Mucosa of descending colon (tissue), 3 donors: Measurements from ENCODE around the gene SMTN. TPM values are rescaled to one million over a fixed set of nuclear protein-coding genes. Genes with fewer than 3 reads are reported as not detected.

Experiments
- ATAC-seq: fragments of 200-7000 bp; cut with Tn5 transposase; one replicate; pipeline ENCODE4 v1.9.1; 2020; ENCODE audit warnings: mild to moderate bottlenecking, moderate library complexity
- DNase-seq, 3 donors: peaks; one replicate each; pipeline ENCODE4 v3.0.0-alpha.2; 2020
- H3K36me3 ChIP-seq: fragments of 200-600 bp; one replicate; pipeline ENCODE4 v1.8.0; 2021; ENCODE audit warnings: low read depth, mild to moderate bottlenecking
- H3K4me1 ChIP-seq: fragments of 200-600 bp; one replicate; pipeline ENCODE4 v1.8.0; 2021; ENCODE audit warnings: low read depth, mild to moderate bottlenecking
- H3K4me3 ChIP-seq: fragments of 200-600 bp; one replicate; pipeline ENCODE4 v1.8.0; 2021; ENCODE audit warnings: mild to moderate bottlenecking
- H3K9me3 ChIP-seq: fragments of 200-600 bp; one replicate; pipeline ENCODE4 v1.8.0; 2021; ENCODE audit warnings: mild to moderate bottlenecking
- CTCF ChIP-seq: fragments of 200-600 bp; IDR thresholded peaks from one replicate; pipeline ENCODE4 v1.8.0; 2022; ENCODE audit warnings: antibody characterized with exemption, mild to moderate bottlenecking
- intact Hi-C, 2 donors: fragments of 100-400 bp; cut with DNase I in 1 of 2; cut with micrococcal nuclease in 1 of 2; formaldehyde crosslinking; loops; one replicate each; pipeline versions ENCODE4 v1.11.0 to v1.11.1; 2022; cut with DNase I, micrococcal nuclease
- total RNA-seq, 3 donors: library from RNA; stranded (reverse); fragmentation: NEBNext Ultra II Directional in 2 of 3; extraction: Animal tissue kit (Norgen Biotek cat#: 25700) in 2 of 3; gene quantifications; one replicate each; pipeline versions ENCODE4 v1.2.1 to v1.2.4, GENCODE V29; 2021 to 2023
- donor health status: DM: no; HTN: no; CAD: no; lungs with moderate emphysema.
- donor health status: DM: no; HTN: no; CAD: no.
- donor health status: DM: no; HTN: yes; CAD: no.

The SMTN gene
- total RNA-seq, 3 donors from 2014 or later, result 63.6 to 799 (median 104) TPM

GRCh38 chr22:31148488-31148887 lies 67.4 kb downstream of the SMTN start:
- no peak for DNase-seq
- no peak for ATAC-seq
- no peaks in the 10 kb centered on the region for H3K36me3 ChIP-seq
- TF ChIP-seq CTCF, result no peak
- H3K4me3 ChIP-seq, result no peak overlapping the region
- H3K4me1 ChIP-seq, result peaks cover 4% of the 10 kb centered on the region
- peaks cover 5% of the 10 kb centered on the region for H3K9me3 ChIP-seq
- intact Hi-C loops, result loop anchor here in 1 of 2 donors (5.0 to 10.0 kb wide), 2 partner anchors 41 to 194 kb away; partner anchors contain the start of gene SELENOM

- peak in 2 of 3 donors; percentile 70 to 73 for DNase-seq
Measured at GRCh38 chr22:31148953-31149627, 68.0 kb downstream of the SMTN start.

GRCh38 chr22:31150615-31151014 lies 69.5 kb downstream of the SMTN start:
- H3K4me3 ChIP-seq, result no peak overlapping the region
- DNase-seq (no peak), ATAC-seq (peak; percentile 37)
- intact Hi-C loops, result no loop called here
- peaks cover 5% of the 10 kb centered on the region for H3K9me3 ChIP-seq
- TF ChIP-seq CTCF, result no peak
- H3K4me1 ChIP-seq, result peaks cover 4% of the 10 kb centered on the region
- no peaks in the 10 kb centered on the region for H3K36me3 ChIP-seq

More at GRCh38 chr22:31148953-31149627, 68.0 kb downstream of the SMTN start:
- H3K4me1 ChIP-seq, result peaks cover 4% of the 10 kb centered on the region
- peak; percentile 93 for ATAC-seq
- TF ChIP-seq CTCF, result peak; percentile 78
- peaks cover 5% of the 10 kb centered on the region for H3K9me3 ChIP-seq
- H3K36me3 ChIP-seq, result no peaks in the 10 kb centered on the region
- intact Hi-C loops, result loop anchor here in 1 of 2 donors (5.0 to 10.0 kb wide), 2 partner anchors 42 to 194 kb away; partner anchors contain the start of gene SELENOM
- no peak overlapping the region for H3K4me3 ChIP-seq

GRCh38 chr22:31151872-31152271 lies 70.8 kb downstream of the SMTN start:
- ATAC-seq, result peak; percentile 54
- TF ChIP-seq CTCF, result no peak
- intact Hi-C loops, result no loop called here
- peaks cover 4% of the 10 kb centered on the region for H3K4me1 ChIP-seq
- no peaks in the 10 kb centered on the region for H3K36me3 ChIP-seq
- no peak for DNase-seq
- H3K4me3 ChIP-seq, result no peak overlapping the region
- H3K9me3 ChIP-seq, result peaks cover 5% of the 10 kb centered on the region

GRCh38 chr22:31153357-31153756 lies 72.2 kb downstream of the SMTN start:
- peaks cover 4% of the 10 kb centered on the region for H3K4me1 ChIP-seq
- no peak for TF ChIP-seq CTCF
- intact Hi-C loops, result no loop called here
- no peaks in the 10 kb centered on the region for H3K9me3 ChIP-seq
- no peak for DNase-seq
- H3K36me3 ChIP-seq, result no peaks in the 10 kb centered on the region
- ATAC-seq, result no peak
- no peak overlapping the region for H3K4me3 ChIP-seq

Other genes with a start within 250 kb of the SMTN start
- gene MORC2, start 112.5 kb upstream of the SMTN start, total RNA-seq, result 10 to 100 TPM; 14.0 to 28.0 (median 20.0) TPM
- 10 to 100 TPM; 68.2 to 83.2 (median 72.0) TPM for gene TUG1, start 112.1 kb upstream of the SMTN start, total RNA-seq
- 100 to 1,000 TPM in 1 of 3 donors, 10 to 100 TPM in 2; 22.3 to 286 (median 83.4) TPM for gene SELENOM, start 26.2 kb downstream of the SMTN start, total RNA-seq
- gene INPP5J, start 41.6 kb downstream of the SMTN start, total RNA-seq, result 10 to 100 TPM; 21.3 to 44.0 (median 24.1) TPM
- under 1 TPM in 1 of 3 donors, not detected in 2; 0.22 TPM for gene PLA2G3, start 59.2 kb downstream of the SMTN start, total RNA-seq
- 10 to 100 TPM; 33.8 to 43.1 (median 38.4) TPM for gene RNF185, start 78.9 kb downstream of the SMTN start, total RNA-seq
- gene LIMK2, start 131.0 kb downstream of the SMTN start, total RNA-seq, result 100 to 1,000 TPM in 2 of 3 donors, 10 to 100 TPM in 1; 76.7 to 137 (median 120) TPM
- gene PIK3IP1, start 211.2 kb downstream of the SMTN start, total RNA-seq, result 10 to 100 TPM; 17.1 to 24.7 (median 22.8) TPM